ENCODE measurements around the gene MEIKIN. TPM values are rescaled to one million over a fixed set of nuclear protein-coding genes. Genes with fewer than 3 reads are reported as not detected.

The MEIKIN gene
- total RNA-seq, 1 donor from 2014 or later, result not detected

DNA sequence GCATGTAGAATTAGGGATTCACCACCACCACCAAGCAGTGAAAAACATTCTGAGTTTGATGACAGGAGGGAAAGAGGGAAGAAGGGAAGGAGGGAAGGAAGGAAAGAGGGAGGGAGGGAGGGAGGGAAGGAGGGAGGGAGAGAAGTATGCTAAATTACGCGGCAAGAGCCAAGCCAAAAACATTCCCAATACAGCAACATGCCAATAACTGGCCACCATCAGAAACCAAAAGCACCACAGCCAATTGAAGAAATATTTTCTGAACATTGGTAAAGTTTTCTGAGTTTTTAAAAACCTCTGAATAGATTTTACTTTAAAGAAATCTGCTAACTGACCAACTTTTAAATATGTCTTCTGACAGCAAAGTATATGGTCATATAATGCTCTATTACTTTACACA lies 184.7 kb downstream of the MEIKIN start:
- Mint-ChIP-seq H3K4me1 (ENCODE audit: unreplicated experiment) (peaks cover 28% of the 10 kb centered on the region), H3K9me3 (ENCODE audit: unreplicated experiment) (peaks cover 9% of the 10 kb centered on the region), H3K36me3 (ENCODE audit: unreplicated experiment) (peaks cover 14% of the 10 kb centered on the region), H3K27ac (ENCODE audit: unreplicated experiment) (no peak overlapping the region), H3K27me3 (ENCODE audit: unreplicated experiment) (no peaks in the 10 kb centered on the region), H3K4me3 (ENCODE audit: unreplicated experiment) (no peak overlapping the region)
- TF ChIP-seq CTCF (IDR thresholded peaks at IDR 0.05), result no peak
- DNase-seq (ENCODE audit: extremely low spot score, unreplicated experiment), result no peak

DNA sequence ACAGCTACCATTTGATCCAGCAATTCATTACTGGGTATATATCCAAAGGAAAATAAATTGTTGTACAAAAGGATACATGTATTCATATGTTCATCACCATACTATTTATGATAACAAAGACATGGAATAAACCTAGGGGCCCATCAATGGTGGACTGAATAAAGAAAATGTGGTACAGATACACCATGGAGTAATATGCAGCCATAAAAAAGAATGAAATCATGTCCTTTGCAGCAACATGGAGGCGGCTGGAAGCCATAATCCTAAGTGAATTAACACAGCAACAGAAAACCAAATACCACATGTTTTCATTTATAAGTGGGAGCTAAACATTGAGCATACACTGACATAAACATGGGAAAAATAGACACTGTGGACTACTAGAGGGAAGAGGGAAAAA lies 185.8 kb downstream of the MEIKIN start:
- no peak for DNase-seq (ENCODE audit: extremely low spot score, unreplicated experiment)
- Mint-ChIP-seq H3K36me3 (ENCODE audit: unreplicated experiment) (peaks cover 13% of the 10 kb centered on the region), H3K27ac (ENCODE audit: unreplicated experiment) (no peak overlapping the region), H3K27me3 (ENCODE audit: unreplicated experiment) (no peaks in the 10 kb centered on the region), H3K4me3 (ENCODE audit: unreplicated experiment) (no peak overlapping the region), H3K9me3 (ENCODE audit: unreplicated experiment) (peaks cover 9% of the 10 kb centered on the region), H3K4me1 (ENCODE audit: unreplicated experiment) (peaks cover 26% of the 10 kb centered on the region)
- TF ChIP-seq CTCF (IDR thresholded peaks at IDR 0.05), result no peak

GRCh38 chr5:131758520-131758900 lies 187.0 kb downstream of the MEIKIN start:
- DNase-seq (ENCODE audit: extremely low spot score, unreplicated experiment), result no peak
- Mint-ChIP-seq H3K27ac (ENCODE audit: unreplicated experiment) (no peak overlapping the region), H3K36me3 (ENCODE audit: unreplicated experiment) (peaks cover 6% of the 10 kb centered on the region), H3K4me3 (ENCODE audit: unreplicated experiment) (no peak overlapping the region), H3K27me3 (ENCODE audit: unreplicated experiment) (no peaks in the 10 kb centered on the region), H3K4me1 (ENCODE audit: unreplicated experiment) (peaks cover 29% of the 10 kb centered on the region), H3K9me3 (ENCODE audit: unreplicated experiment) (peaks cover 9% of the 10 kb centered on the region)
- TF ChIP-seq CTCF (IDR thresholded peaks at IDR 0.05), result no peak

DNA sequence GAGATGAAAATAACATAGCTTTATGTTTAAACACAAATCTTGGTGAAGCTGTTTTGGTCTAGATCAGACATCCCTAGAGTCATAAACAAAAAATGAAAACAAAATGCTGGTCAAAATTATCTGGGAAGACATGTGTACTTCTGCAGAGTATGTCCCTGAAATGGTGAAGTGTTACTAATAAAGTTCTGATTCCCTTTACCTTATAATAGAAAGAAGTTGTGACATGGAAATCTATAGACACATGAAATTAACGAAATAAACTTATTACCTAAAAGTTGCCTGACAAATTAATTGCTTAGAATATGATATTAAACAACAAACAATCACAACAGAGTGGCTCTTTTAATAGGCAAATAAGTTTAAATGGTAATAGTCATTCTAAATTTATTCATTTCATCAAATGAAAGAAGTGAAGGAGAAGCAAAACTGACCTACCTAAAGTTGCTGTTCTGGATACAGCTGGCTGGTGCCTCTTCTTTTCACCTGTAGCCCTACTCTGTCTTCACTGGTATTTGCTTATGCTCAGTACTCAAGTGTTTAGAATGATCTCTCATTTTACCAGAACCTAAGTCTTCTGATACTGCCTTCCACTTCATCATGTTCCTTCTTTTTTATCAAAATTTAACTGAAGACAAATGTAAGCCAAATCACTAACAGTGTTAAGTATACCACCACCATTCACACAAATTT lies 187.5 kb downstream of the MEIKIN start:
- H3K36me3 Mint-ChIP-seq (ENCODE audit: unreplicated experiment), result peaks cover 4% of the 10 kb centered on the region
- peaks cover 33% of the 10 kb centered on the region for H3K4me1 Mint-ChIP-seq (ENCODE audit: unreplicated experiment)
- DNase-seq (ENCODE audit: extremely low spot score, unreplicated experiment), result no peak
- no peak for TF ChIP-seq CTCF (IDR thresholded peaks at IDR 0.05)
- H3K27me3 Mint-ChIP-seq (ENCODE audit: unreplicated experiment), result no peaks in the 10 kb centered on the region
- H3K9me3 Mint-ChIP-seq (ENCODE audit: unreplicated experiment), result peaks cover 9% of the 10 kb centered on the region
- no peak overlapping the region for H3K27ac Mint-ChIP-seq (ENCODE audit: unreplicated experiment)
- H3K4me3 Mint-ChIP-seq (ENCODE audit: unreplicated experiment), result no peak overlapping the region

Other genes starting within 250 kb of the MEIKIN start
- gene FNIP1, start 148.6 kb downstream of the MEIKIN start, total RNA-seq, result 43.0 and 45.4 TPM in 2 replicates
- not detected in 2 replicates for gene ACSL6, start 66.0 kb upstream of the MEIKIN start, total RNA-seq
- gene IL3, start 115.0 kb upstream of the MEIKIN start, total RNA-seq, result not detected in 2 replicates
- gene CSF2, start 128.1 kb upstream of the MEIKIN start, total RNA-seq, result not detected in 2 replicates

Measured in osteocyte (in vitro differentiated cells).